GM19193 (cell line): ENCODE data around the gene ZFHX3.

Source experiments
- POLR2A ChIP-seq: IDR thresholded peaks from 4 replicates; pipeline ENCODE4 v1.6.1; 2011; ENCODE audit not compliant: insufficient read depth, insufficient read length; ENCODE audit errors: extremely low read depth

Gene ZFHX3

DNA sequence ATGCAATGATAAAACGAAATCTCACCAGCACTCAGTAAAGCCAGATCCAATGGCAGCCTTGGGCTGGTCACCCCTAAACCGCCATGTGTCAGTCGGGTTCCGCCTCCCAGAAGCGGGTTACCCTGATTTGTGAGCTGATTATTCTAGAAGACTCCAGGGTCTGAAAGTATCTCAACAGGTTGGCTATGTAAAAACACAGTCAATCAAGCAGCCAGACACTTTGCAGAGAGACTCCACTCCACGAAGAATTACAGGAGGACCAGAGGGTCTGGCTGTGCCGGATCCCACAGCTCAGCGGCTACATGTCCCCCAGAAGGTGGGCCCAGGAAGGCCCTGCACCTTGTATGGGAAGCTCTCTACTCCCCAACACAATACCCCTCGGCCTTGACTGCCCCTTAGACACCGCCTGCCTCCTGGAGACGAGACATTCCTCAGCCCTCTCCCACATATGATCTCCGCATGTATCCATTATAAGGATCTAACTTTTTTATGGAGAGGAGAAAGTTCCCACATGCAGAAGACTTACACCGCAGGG, 23.3 kb downstream of the ZFHX3 start:
- no peak for TF ChIP-seq POLR2A

DNA sequence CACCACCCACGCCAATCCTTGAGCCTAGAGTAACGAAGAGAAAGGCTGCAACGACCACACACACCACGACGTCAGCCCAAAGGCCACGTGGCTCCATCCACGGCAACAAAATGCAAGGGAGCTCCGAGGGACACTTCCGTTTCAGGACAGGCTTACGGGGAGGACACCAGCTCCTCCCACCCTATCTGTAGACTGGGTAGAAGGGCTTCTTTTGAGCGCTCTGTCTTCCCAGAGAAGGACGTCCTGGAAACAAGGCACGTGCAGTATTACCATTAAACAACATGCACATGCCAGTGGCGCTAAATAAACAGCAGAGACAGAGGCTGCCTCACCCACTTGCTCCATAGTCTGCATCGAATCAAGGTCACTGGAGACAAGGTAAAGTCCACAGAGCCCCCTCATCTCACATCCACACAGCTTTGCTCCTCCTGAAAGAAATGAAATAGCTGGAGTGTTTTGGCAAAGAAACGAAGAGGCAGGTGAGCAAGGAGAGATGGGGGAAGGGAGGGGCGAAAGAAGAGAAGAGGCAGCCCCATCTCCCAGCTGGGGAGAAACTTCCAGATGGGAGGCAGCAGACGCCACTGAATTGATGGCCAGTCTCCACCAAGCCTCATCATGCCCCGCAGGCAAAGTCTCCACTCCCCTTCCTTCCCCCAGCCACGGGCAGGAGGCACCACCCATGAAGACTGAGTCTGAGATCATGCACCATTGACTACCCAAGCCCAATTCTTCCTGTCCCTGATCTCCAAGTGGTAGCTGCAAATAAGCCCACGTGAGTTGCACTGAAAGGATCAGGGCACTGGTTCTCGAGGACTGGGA, 24.0 kb downstream of the ZFHX3 start:
- no peak for TF ChIP-seq POLR2A

DNA sequence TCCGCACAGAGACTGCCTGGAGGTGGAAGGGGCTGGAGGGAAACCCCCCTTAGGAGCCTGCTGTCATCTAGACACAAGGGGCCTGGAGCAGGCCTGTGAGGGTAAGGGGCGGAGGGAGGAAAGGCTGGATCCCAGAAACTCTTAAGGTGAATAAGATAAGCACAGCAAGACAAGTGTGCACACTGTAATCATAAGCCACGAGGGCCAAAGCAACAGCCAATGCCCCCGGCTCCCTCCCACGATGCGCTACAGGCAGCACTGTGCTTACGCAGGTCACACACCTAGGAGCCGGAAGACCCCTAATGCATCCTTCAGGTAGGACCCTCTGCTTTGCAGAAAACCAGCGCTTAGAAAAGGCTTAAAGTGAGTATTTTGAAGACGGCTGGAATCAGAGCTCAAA, 24.6 kb downstream of the ZFHX3 start:
- no peak for TF ChIP-seq POLR2A

DNA sequence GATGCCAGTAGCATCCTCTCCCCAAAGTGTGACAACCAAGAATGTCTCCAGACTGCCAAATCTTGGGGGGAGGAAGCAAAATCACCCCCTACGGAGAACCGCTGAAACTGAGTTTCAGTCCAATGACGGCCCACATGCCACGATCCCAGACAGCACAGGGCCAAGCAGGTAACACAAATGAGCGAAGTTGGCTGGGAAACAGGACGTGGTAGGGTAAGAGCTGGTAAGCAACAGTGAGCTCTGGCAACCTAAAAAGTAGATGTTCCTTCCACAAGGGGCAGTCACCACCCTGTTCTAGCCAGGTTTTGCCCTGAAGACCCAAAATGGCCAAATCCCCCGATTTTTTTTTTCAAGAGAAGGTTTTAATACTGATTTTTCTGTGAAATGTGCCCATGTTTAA, 25.4 kb downstream of the ZFHX3 start:
- TF ChIP-seq POLR2A = no peak

DNA sequence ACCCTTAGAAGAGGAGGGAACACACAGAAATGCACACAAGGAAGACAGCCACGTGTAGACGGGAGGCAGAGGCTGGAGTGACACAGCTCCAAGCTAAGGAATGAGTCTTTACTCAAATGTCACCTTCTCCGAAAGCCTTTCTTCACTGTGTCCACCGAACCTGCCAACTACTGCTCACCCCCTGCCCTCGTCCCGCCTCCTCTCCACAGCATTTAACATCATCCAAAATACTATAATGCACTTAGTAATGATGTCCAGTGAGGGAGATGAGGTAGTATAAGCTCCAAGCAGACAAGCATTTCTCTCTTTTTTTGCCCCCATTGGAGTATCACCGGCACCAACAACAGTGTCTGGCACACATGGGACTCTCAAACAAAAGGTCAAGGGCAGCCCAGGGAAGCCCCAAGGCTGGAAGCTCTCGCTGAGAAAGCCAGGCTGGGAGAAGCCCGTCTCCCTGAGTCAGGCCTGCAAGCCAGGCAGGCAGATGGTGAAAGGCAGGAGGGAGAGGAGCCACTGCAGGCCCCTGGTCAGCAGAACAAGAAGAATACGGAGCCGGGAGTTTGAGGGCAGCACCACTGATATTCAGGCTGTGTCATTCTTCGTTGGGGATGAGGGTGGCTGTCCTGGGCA, 25.9 kb downstream of the ZFHX3 start:
- TF ChIP-seq POLR2A = no peak

DNA sequence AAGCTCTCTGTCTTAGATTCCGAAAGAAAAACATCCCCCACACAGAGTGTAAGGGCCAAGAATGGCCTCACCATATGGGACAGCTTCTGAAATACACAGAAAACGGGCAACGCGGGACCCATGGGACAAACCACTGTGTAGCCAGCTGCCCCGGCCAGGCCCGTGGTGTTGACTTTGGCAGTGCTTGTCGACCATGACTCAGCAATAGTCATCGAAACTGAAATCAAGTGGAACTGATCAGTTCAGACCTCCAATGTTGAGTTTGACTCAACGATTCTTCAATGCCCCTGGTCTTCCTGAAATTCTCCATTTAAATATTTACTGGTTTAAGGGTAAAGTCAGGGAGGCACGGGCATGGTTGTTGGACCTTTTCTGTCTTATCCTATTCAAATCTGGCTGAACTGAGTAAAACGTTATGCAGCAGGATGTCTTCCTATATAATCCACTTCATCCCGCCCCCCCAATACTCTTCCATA, 27.5 kb downstream of the ZFHX3 start:
- TF ChIP-seq POLR2A = no peak

DNA sequence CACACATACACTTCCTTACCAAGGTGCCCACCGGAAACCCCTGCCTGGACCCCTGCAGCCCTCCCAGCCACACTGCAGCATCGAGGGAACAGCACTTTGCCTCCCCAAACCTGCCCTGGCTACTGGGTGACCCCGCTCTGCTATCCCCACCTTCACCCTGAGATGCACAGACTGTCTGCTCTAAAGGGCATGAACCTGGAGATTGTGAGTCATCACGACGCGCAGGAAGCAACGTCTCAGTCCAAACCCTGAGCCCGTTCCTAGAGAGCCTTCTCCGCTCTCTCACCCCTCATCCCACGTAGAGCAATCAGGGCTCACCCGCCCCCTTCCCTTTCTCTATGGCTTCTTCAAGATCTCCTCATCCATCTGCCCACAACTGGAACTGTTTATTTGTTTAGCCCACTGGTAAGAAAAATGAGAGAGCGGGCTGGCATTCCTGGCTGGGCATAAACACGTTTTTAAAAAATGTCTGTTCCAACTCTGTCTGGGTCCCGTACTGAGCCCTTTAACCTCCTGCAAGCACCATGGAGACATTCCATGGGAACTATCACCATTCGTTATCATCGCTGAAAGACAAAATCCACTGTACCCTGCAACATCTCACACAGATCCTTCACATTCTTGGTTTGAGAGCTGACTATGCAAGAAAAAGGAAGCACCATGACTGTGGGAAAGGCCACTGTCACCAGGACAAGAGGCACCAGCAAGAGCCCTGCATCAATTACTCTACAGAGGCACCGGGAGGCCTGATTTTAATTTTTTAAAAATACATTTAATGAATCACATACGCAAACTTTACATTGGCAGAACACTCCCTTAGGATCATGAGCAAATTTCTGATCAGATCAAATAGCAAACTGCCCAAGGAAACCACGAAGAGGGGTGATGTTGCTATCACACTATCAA, 28.2 kb downstream of the ZFHX3 start:
- no peak for TF ChIP-seq POLR2A

DNA sequence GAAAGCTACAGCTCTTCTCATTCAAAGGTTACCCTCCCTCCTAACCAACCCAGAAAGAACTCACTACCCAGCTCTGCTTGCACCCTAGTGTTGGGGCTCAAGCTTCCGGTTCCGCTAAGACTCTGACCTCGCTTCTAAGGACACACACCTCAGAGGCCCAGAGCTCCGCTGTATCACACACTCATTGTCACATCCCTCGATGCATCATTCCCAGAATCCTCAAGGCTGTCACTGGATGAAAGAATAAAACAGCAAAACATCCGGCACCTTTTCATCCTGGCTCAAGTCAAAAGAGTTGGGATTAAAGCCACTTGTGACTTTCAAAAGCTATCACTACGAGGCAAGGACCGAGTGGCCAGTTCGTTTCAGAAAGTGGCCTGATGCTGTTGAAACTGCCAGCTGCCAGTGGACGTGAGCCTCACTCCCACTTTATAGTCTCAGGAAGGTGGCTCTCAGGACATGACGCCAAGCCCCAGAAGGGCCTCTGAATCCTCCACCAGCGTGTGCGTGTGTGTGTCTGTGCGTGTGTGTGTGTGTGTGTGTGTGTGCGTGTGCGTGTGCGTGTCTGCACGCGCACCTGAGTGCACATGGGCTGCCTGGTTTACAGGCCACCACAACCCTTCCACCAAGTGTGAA, 29.0 kb downstream of the ZFHX3 start:
- no peak for TF ChIP-seq POLR2A

DNA sequence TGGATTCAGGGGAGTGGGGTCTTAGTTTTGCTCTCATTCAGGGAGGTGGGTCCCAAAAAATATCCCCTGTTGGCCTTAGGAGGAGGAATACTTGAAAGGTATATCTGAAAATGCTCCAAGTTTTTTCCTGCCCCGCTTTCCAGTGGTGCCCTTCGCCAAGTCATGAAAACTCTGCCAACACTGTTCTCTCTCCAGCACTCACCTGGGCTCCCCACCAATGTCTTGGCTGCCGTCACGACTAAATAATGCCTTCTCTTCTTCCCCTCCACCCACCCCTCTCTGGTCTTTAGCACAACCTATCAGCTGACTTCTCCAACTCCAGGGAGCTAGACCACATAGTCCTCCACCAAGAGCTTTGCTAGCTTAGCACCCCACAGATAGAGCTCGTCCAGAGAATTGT, 30.6 kb downstream of the ZFHX3 start:
- TF ChIP-seq POLR2A = no peak

DNA sequence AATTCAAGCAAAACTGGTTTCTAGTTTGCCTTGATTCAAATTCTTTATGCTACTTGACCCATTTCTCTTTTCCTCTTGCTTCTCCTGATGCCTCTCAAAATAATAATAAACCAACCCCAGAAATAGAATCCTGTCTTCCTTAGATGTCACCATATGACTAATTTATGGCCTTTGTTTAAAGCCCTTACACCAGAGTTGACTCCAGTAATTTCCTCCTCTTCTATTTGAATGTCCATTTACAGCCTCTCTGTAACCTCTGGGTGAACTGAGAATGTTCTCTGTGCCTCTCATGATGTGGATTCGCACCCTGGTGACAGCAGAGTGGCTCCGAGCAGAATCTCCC, 31.5 kb downstream of the ZFHX3 start:
- no peak for TF ChIP-seq POLR2A

DNA sequence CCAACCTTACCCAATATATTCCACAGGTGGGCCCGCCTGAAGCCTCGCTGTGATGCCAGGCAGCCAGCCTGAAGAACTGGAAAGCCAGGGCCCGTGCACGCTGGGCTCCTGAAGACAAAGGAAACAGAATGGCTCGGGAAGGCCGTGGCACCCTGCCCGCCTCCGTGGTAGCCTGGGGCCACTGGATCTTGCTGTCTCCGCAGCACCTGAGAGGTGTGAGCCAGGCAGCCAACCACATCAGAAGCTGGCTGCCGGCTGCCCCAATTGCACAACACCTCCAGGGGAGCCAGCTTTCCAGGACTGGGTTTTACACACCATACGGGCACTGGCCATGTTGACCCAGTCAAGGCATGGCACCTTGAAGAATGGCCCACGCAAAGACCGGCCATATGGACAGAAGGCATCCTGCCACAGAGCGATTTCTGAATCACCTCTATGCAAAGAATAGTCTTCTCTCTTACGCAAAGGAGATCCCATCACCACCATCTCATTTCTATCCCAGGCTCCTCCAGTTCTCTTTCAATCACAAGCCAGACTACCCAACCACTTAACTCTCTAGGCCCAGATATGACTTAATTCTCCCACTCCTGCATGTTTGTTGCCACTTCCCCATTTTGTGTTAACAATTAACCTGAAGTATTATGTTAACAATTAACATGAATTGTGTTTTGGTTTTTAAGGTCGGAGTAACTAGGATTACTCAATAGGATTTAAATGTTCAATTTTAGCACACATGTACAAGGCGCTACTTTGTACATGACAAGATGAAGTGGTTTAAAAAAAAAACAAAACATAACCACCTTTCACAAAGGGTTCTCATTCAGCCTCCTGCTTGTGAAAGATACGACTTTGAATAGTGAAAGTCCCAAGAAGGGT, 32.1 kb downstream of the ZFHX3 start:
- no peak for TF ChIP-seq POLR2A

DNA sequence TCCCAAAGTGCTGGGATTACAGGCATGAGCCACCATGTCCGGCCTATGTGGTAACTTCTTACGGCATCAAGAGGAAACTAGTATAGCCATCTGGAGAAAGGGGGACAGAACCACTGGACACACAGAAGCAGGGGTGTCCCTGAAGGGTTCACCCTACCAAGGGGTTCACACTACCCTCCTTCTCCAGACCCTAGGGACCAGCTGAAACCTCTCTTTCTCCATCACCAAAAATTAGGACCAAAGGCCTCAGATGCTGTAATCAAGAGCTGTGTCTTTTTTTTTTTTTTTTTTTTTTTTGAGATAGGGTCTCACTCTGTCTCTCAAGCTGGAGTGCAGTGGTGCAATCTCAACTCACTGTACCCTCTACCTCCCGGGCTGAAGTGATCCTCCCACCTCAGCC, 33.2 kb downstream of the ZFHX3 start:
- no peak for TF ChIP-seq POLR2A

DNA sequence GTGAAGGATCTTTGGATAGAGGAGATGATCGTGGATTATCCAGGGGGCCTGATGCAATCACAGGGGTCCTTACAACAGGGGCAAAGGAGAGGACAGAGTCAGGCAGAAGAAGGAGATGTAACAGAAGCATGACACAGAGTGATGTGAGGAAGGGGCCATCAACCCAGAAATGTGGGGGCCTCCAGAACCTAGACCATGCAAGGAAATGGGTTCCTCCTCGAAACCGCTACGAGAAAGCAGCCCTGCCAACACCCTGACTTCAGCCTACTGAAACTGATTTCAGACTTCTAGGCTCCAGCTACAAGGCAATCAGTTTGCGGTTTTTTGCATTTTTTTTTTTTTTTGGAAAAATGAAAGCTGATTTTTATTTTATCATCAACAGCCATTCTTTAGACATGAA, 34.0 kb downstream of the ZFHX3 start:
- no peak for TF ChIP-seq POLR2A

DNA sequence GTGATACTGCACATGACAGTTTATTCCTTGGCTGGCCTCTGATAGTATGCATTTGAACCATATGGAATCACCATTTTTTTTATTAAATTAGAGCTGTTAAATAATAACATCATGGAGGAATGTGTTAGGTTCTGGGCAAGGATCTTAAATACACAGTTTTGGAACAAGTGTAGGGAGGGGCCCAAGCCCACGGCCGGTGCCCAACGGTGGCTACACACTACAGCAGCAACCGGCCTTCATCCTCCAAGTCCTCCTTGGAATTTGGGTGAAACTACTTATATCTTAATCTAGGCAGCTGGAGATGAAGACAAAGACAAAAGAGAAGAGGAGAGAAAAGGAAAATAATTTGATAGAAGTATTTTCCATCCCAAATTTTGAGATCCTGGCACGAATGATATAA, 35.6 kb downstream of the ZFHX3 start:
- no peak for TF ChIP-seq POLR2A
